H1 (cell line): ENCODE results near the gene FAH. TPM values are rescaled to one million over a fixed set of nuclear protein-coding genes. Genes with fewer than 3 reads are reported as not detected.

ENCODE experiments used
- CTCF ChIA-PET: fragments of 300-600 bp; sonication (Branson Sonifier 250); formaldehyde crosslinking; loops from one replicate; lab custom pipeline; 2021; ENCODE audit not compliant: partially characterized antibody; lab: Charles Lee
- POLR2A ChIA-PET: fragments of 300-600 bp; sonication (Branson Sonifier 250); formaldehyde crosslinking; loops from one replicate; lab custom pipeline; 2021; ENCODE audit warnings: inconsistent platforms; ENCODE audit not compliant: partially characterized antibody; lab: Charles Lee
- DNase-seq, 2 experiments: peaks; one replicate each; pipeline versions ENCODE4 v3.0.0 to v3.0.0-alpha.2; 2010 to 2022; ENCODE audit warnings: low spot score in 2 of 2, low read depth in 1 of 2, mixed read lengths in 1 of 2
- FAIRE-seq: peaks from 2 replicates; lab custom pipeline; 2011; peaks lifted over from hg19 to GRCh38; lab: Jason Lieb, UNC
- H2AFZ ChIP-seq: 2 replicates; pipeline ENCODE4 v1.8.1; 2012; ENCODE audit warnings: low read length, inconsistent platforms
- H2AK5ac ChIP-seq: 2 replicates; pipeline ENCODE4 v1.6.1; 2013; ENCODE audit warnings: low read depth, low read length
- H2BK120ac ChIP-seq: replicated peaks from 2 replicates; pipeline ENCODE3; 2013; ENCODE audit warnings: low read depth, low read length, inconsistent platforms
- H2BK12ac ChIP-seq: 2 replicates; pipeline ENCODE4 v1.6.1; 2013; ENCODE audit warnings: low read depth, low read length
- H2BK15ac ChIP-seq: 2 replicates; pipeline ENCODE4 v1.6.1; 2013; ENCODE audit warnings: low read length
- H2BK20ac ChIP-seq: 2 replicates; pipeline ENCODE4 v1.6.1; 2013; ENCODE audit warnings: low read length
- H2BK5ac ChIP-seq: 2 replicates; pipeline ENCODE4 v1.6.1; 2013; ENCODE audit warnings: low read depth, low read length
- H3K14ac ChIP-seq: 2 replicates; pipeline ENCODE4 v1.6.1; 2013; ENCODE audit warnings: inconsistent platforms; ENCODE audit not compliant: insufficient read length
- H3K18ac ChIP-seq: 2 replicates; pipeline ENCODE4 v1.6.1; 2013; ENCODE audit warnings: low read length; ENCODE audit errors: extremely low read depth
- H3K23ac ChIP-seq: 2 replicates; pipeline ENCODE4 v1.6.1; 2013; ENCODE audit warnings: inconsistent platforms; ENCODE audit not compliant: insufficient read length
- H3K23me2 ChIP-seq: 2 replicates; pipeline ENCODE4 v1.6.1; 2013; ENCODE audit warnings: low read depth, low read length
- H3K27ac ChIP-seq: 2 replicates; pipeline ENCODE4 v1.6.1; 2011; ENCODE audit warnings: low read depth, low read length, inconsistent platforms
- H3K27me3 ChIP-seq, 4 experiments: replicated peaks in 1 of 4; 1 replicate in 1 of 4; 2 replicates in 3 of 4; pipeline versions ENCODE4 v1.6.1 to v1.8.1; 2011 to 2013; ENCODE audit warnings: low read length in 3 of 4, mild to moderate bottlenecking in 3 of 4, inconsistent platforms in 2 of 4, mixed read lengths in 2 of 4, moderate library complexity in 1 of 4; ENCODE audit not compliant: control insufficient read depth in 3 of 4, insufficient read depth in 3 of 4; ENCODE audit errors: extremely low read depth in 1 of 4
- H3K36me3 ChIP-seq, 4 experiments: 2 replicates each; pipeline versions ENCODE4 v1.6.1 to v1.8.1; 2011 to 2013; ENCODE audit warnings: mild to moderate bottlenecking in 4 of 4, low read length in 3 of 4, moderate library complexity in 2 of 4, control low read depth in 1 of 4, inconsistent platforms in 1 of 4; ENCODE audit not compliant: insufficient read depth in 4 of 4, control insufficient read depth in 2 of 4
- H3K4ac ChIP-seq: replicated peaks from 2 replicates; pipeline ENCODE3; 2013; ENCODE audit warnings: low read length, low read depth, mixed read lengths, inconsistent platforms; ENCODE audit not compliant: insufficient read length
- H3K4me1 ChIP-seq, 4 experiments: replicated peaks in 1 of 4; 1 replicate in 1 of 4; 2 replicates in 3 of 4; pipeline versions ENCODE4 v1.6.1 to v1.8.1; 2011 to 2013; ENCODE audit warnings: low read length in 3 of 4, inconsistent platforms in 2 of 4, mixed read lengths in 1 of 4; ENCODE audit not compliant: insufficient read depth in 4 of 4, control insufficient read depth in 3 of 4
- H3K4me2 ChIP-seq, 2 experiments: 2 replicates each; pipeline versions ENCODE4 v1.6.1 to v1.8.1; 2011 to 2013; ENCODE audit warnings: low read depth in 2 of 2, low read length in 2 of 2, control low read depth in 1 of 2, inconsistent platforms in 1 of 2, mild to moderate bottlenecking in 1 of 2; ENCODE audit not compliant: insufficient read depth in 1 of 2
- H3K4me3 ChIP-seq, 4 experiments: fragments of 200-600, 300-600 bp in 1 of 4; sonication (generic), shearing (Covaris generic), sonication (Bioruptor Twin) in 1 of 4; 2 replicates each; pipeline versions ENCODE4 v1.5.1 to v1.8.1; 2011 to 2016; ENCODE audit warnings: low read length in 4 of 4, low read depth in 3 of 4, control low read depth in 2 of 4, inconsistent platforms in 2 of 4, mild to moderate bottlenecking in 2 of 4, mixed read lengths in 1 of 4, moderate library complexity in 1 of 4; ENCODE audit not compliant: insufficient read depth in 2 of 4; ENCODE audit errors: extremely low read depth in 1 of 4
- H3K56ac ChIP-seq: replicated peaks from 2 replicates; pipeline ENCODE3; 2013; ENCODE audit warnings: low read depth, mild to moderate bottlenecking, mixed read lengths, low read length, inconsistent platforms; ENCODE audit not compliant: insufficient read length
- H3K79me1 ChIP-seq: 2 replicates; pipeline ENCODE4 v1.6.1; 2013; ENCODE audit warnings: low read depth, low read length, control low read depth
- H3K79me2 ChIP-seq, 2 experiments: 2 replicates each; pipeline versions ENCODE4 v1.6.1 to v1.8.1; 2012 to 2013; ENCODE audit warnings: low read length in 2 of 2, mild to moderate bottlenecking in 2 of 2, inconsistent platforms in 1 of 2; ENCODE audit not compliant: insufficient read depth in 2 of 2, control insufficient read depth in 1 of 2
- H3K9ac ChIP-seq, 4 experiments: replicated peaks in 1 of 4; 1 replicate in 1 of 4; 2 replicates in 3 of 4; pipeline versions ENCODE4 v1.6.1 to v1.8.1; 2011 to 2013; ENCODE audit warnings: low read depth in 3 of 4, low read length in 3 of 4, control low read depth in 2 of 4, mild to moderate bottlenecking in 2 of 4, moderate library complexity in 2 of 4, inconsistent platforms in 1 of 4; ENCODE audit errors: extremely low read depth in 1 of 4
- H3K9me3 ChIP-seq, 2 experiments: 2 replicates each; pipeline versions ENCODE4 v1.6.1 to v1.8.1; 2012 to 2013; ENCODE audit warnings: mild to moderate bottlenecking in 2 of 2, moderate library complexity in 2 of 2, control low read depth in 1 of 2, inconsistent platforms in 1 of 2, low read depth in 1 of 2, low read length in 1 of 2, mixed read lengths in 1 of 2; ENCODE audit not compliant: insufficient read depth in 2 of 2
- H4K20me1 ChIP-seq, 2 experiments: replicated peaks in 1 of 2; 2 replicates each; pipeline versions ENCODE3 to v1.8.1; 2011 to 2013; ENCODE audit warnings: inconsistent platforms in 2 of 2, low read length in 2 of 2, mild to moderate bottlenecking in 1 of 2; ENCODE audit not compliant: insufficient read depth in 2 of 2, control insufficient read depth in 1 of 2
- H4K5ac ChIP-seq: 2 replicates; pipeline ENCODE4 v1.6.1; 2013; ENCODE audit warnings: low read length, low read depth, mixed read lengths, inconsistent platforms; ENCODE audit not compliant: insufficient read length
- H4K8ac ChIP-seq: 2 replicates; pipeline ENCODE4 v1.8.0; 2013; ENCODE audit warnings: mild to moderate bottlenecking, moderate library complexity, low read length, inconsistent platforms; ENCODE audit not compliant: insufficient read depth; ENCODE audit errors: extremely low read depth
- H4K91ac ChIP-seq: replicated peaks from 2 replicates; pipeline ENCODE3; 2013; ENCODE audit warnings: low read length, mixed read lengths, inconsistent platforms; ENCODE audit not compliant: insufficient read length
- BRCA1 ChIP-seq: IDR thresholded peaks from 2 replicates; pipeline ENCODE4 v1.6.1; 2012; ENCODE audit warnings: low read depth, low read length, improper control_type of control experiment
- CHD1 ChIP-seq: IDR thresholded peaks from 2 replicates; pipeline ENCODE4 v1.6.1; 2012; ENCODE audit warnings: low read depth, low read length, improper control_type of control experiment
- CREB1 ChIP-seq: IDR thresholded peaks from 2 replicates; pipeline ENCODE4 v1.6.1; 2012; ENCODE audit warnings: inconsistent platforms
- CTBP2 ChIP-seq: IDR thresholded peaks from 2 replicates; pipeline ENCODE4 v1.7.0; 2011; ENCODE audit warnings: borderline replicate concordance, mild to moderate bottlenecking, moderate library complexity, mixed read lengths, low read length; ENCODE audit not compliant: insufficient read depth, insufficient read length
- EGR1 ChIP-seq: IDR thresholded peaks from 2 replicates; pipeline ENCODE4 v1.6.1; 2011; ENCODE audit warnings: low read depth, low read length, borderline replicate concordance
- GABPA ChIP-seq: IDR thresholded peaks from 2 replicates; pipeline ENCODE4 v1.6.1; 2011; ENCODE audit warnings: mild to moderate bottlenecking, low read length, moderate library complexity, borderline replicate concordance; ENCODE audit not compliant: insufficient read depth
- GTF2F1 ChIP-seq: IDR thresholded peaks from 2 replicates; pipeline ENCODE4 v1.6.1; 2012; ENCODE audit warnings: low read depth, low read length, improper control_type of control experiment, borderline replicate concordance
- RXRA ChIP-seq: IDR thresholded peaks from 2 replicates; pipeline ENCODE4 v1.6.1; 2011; ENCODE audit warnings: low read depth, mild to moderate bottlenecking, low read length, moderate library complexity; ENCODE audit not compliant: insufficient read depth
- SUZ12 ChIP-seq: fragments of 200-600 bp; sonication (generic); IDR thresholded peaks from 2 replicates; pipeline ENCODE4 v1.6.1; 2012; ENCODE audit warnings: mild to moderate bottlenecking, inconsistent platforms, low read length, moderate library complexity, mixed read lengths
- YY1 ChIP-seq: IDR thresholded peaks from 2 replicates; pipeline ENCODE4 v1.6.1; 2011; ENCODE audit warnings: low read depth, mild to moderate bottlenecking, low read length
- WGBS, 2 experiments: shearing (Covaris generic) in 1 of 2; methylation state at CpG; one replicate each; pipeline versions ENCODE4 v1.1.6 to v1.1.7; 2013 to 2015; ENCODE audit warnings: low lambda C conversion rate in 2 of 2, mixed read lengths in 2 of 2, inconsistent platforms in 1 of 2, low coverage in 1 of 2, missing lambda C conversion rate in 1 of 2; ENCODE audit not compliant: insufficient replicate concordance in 2 of 2, insufficient coverage in 1 of 2, insufficient read length in 1 of 2; ENCODE audit errors: extremely low coverage in 1 of 2, missing lambda C conversion rate in 1 of 2; 5-methylcytosine and 5-hydroxymethylcytosine counted together
- polyA plus RNA-seq, 7 experiments: library from polyadenylated mRNA; depleted of rRNA in 3 of 7; stranded (reverse) in 5 of 7; unstranded in 2 of 7; fragments of >200 nt in 5 of 7; fragments of 200-250 nt in 2 of 7; gene quantifications; 1 replicate in 5 of 7; 2 replicates in 1 of 7; 4 replicates in 1 of 7; pipeline versions ENCODE4 v1.2.1 to v1.2.3, GENCODE V29; 2011 to 2013; ENCODE audit warnings: missing spikeins in 2 of 7, mixed read lengths in 2 of 7
- total RNA-seq: library from RNA; stranded (reverse); fragmentation: NEBNext Ultra II Directional; extraction: Animal tissue kit (Norgen Biotek cat#: 25700); gene quantifications from 2 replicates; pipeline ENCODE4 v1.2.1, GENCODE V29; 2021
- TF ChIP-seq, protein P1 (sequence below): IDR thresholded peaks from 2 replicates; pipeline ENCODE4 v1.6.1; 2011; ENCODE audit warnings: low read depth, mild to moderate bottlenecking, low read length; ENCODE audit not compliant: insufficient read depth
- TF ChIP-seq, protein P2 (sequence below): IDR thresholded peaks from 2 replicates; pipeline ENCODE4 v1.6.1; 2012; ENCODE audit warnings: inconsistent platforms

The FAH gene
- total and polyA plus RNA-seq, 2 of the 8 experiments (the other 6 are each of a cell fraction or from before 2014, with no cell fraction given), result 20.0 to 21.7 TPM

DNA sequence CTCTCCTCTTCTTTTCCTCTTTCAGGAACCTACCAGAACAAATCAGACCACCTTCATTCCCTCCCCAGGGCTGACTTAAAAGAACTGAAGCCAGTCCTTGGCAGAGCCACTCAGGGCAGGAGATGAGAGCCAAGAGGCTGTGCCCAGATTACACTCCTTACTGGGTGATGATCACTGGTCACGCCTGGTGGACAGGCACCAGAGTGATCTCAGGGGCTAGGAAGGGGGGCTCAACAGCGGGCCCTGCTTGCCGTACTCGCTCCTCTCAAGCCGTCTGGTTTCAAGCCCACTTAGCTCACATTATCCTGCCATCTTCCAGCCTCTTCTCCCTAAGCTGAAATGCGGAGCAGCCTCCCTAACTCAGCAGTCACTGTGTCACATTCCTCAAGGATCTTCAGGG, 1.7 kb upstream of the FAH start:
- Histone ChIP-seq H3K4me3 (no peak overlapping the region), H3K4ac (no peak overlapping the region), H2BK15ac (no peak overlapping the region), H4K8ac (no peak overlapping the region), H2BK5ac (no peak overlapping the region), H3K36me3 (no peaks in the 10 kb centered on the region), H4K91ac (no peak overlapping the region), H3K4me1 (peaks cover 0 to 12% (median 2%) of the 10 kb centered on the region in 4 experiments; a peak in 3 of 7 replicates), H3K18ac (no peak overlapping the region), H3K9me3 (no peaks in the 10 kb centered on the region), H2BK12ac (no peak overlapping the region; the same call in 1 of the 2 replicates), H3K56ac (no peak overlapping the region), H2BK120ac (no peak overlapping the region), H2AK5ac (no peak overlapping the region), H3K23me2 (peaks cover 9% of the 10 kb centered on the region), H3K79me2 (no peaks in the 10 kb centered on the region), H4K5ac (no peak overlapping the region), H3K79me1 (peaks cover 3% of the 10 kb centered on the region; the same call in 1 of the 2 replicates), H3K23ac (no peak overlapping the region), H3K9ac (no peak overlapping the region), H4K20me1 (peaks cover 0 to 3% of the 10 kb centered on the region in 2 experiments), H2AFZ (no peak overlapping the region), H3K27me3 (peaks cover 0 to 2% (median 0%) of the 10 kb centered on the region in 4 experiments; a peak in 2 of 7 replicates), H2BK20ac (0 out of 2 replicates have a peak overlapping the region, but pooled peaks have one; percentile 49), H3K14ac (no peak overlapping the region), H3K4me2 (peak overlapping the region in 1 of 2 experiments; percentile 93; a peak in 1 of 4 replicates), H3K27ac (no peak overlapping the region)
- TF ChIP-seq GTF2F1, result no peak
- TF ChIP-seq CTBP2, result no peak
- TF ChIP-seq, protein P1, sequence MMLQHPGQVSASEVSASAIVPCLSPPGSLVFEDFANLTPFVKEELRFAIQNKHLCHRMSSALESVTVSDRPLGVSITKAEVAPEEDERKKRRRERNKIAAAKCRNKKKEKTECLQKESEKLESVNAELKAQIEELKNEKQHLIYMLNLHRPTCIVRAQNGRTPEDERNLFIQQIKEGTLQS, result no peak
- no peak for TF ChIP-seq EGR1
- TF ChIP-seq BRCA1, result no peak
- no peak for TF ChIP-seq YY1
- no peak for TF ChIP-seq RXRA
- no peak for TF ChIP-seq SUZ12
- no peak for TF ChIP-seq GABPA
- no peak for TF ChIP-seq CREB1
- TF ChIP-seq CHD1, result no peak
- TF ChIP-seq, protein P2, sequence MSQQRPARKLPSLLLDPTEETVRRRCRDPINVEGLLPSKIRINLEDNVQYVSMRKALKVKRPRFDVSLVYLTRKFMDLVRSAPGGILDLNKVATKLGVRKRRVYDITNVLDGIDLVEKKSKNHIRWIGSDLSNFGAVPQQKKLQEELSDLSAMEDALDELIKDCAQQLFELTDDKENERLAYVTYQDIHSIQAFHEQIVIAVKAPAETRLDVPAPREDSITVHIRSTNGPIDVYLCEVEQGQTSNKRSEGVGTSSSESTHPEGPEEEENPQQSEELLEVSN, result no peak
- 87% methylated on average over 6 of the region's 6 CpGs; no CpG with 5 or more reads in 1 of the 2 experiments for WGBS, 2 experiments
- POLR2A ChIA-PET, result interaction anchor here (2.2 kb wide), 1 partner anchor 10 kb away, joined by 11 read pairs; no protein-coding TSS in a partner anchor
- DNase-seq (no peak), FAIRE-seq (no peak)
- CTCF ChIA-PET, result interaction anchor here (1.5 to 1.8 kb wide), 2 partner anchors 60 to 63 kb away, joined by 3 to 5 read pairs; no protein-coding TSS in a partner anchor
